IMR-90 (cell line): ENCODE results near the gene PHF19. TPM values are rescaled to one million over a fixed set of nuclear protein-coding genes. Genes with fewer than 3 reads are reported as not detected.

Source experiments
- ATAC-seq: fragments of 200-7000 bp; cut with Tn5 transposase; 2 replicates; pipeline ENCODE4 v1.9.1; 2020; ENCODE audit warnings: low read depth, mild to moderate bottlenecking, moderate library complexity
- BruUV-seq: library from RNA; stranded (reverse); fragments of 400-500 nt; replicated peaks from 2 replicates; lab custom pipeline; 2021; lab: Mats Ljungman, UMichigan
- CTCF ChIA-PET: fragments of 300-600 bp; formaldehyde crosslinking; extraction: SDS; loops from one replicate; lab custom pipeline; 2021; ENCODE audit warnings: antibody characterized with exemption; lab: Yijun Ruan, JAX
- POLR2A ChIA-PET: fragments of 300-600 bp; sonication (Branson Sonifier 250); formaldehyde crosslinking; loops from one replicate; lab custom pipeline; 2022; ENCODE audit warnings: antibody characterized with exemption; ENCODE audit not compliant: unreplicated experiment; lab: Charles Lee
- DNase-seq: peaks from one replicate; pipeline ENCODE4 v3.0.0; 2013
- H2AFZ ChIP-seq: replicated peaks from 2 replicates; pipeline ENCODE3; 2013; ENCODE audit warnings: low read length, mild to moderate bottlenecking; ENCODE audit not compliant: poor library complexity
- H2AK5ac ChIP-seq: 2 replicates; pipeline ENCODE4 v1.6.1; 2013; ENCODE audit warnings: low read depth, low read length, inconsistent platforms
- H2AK9ac ChIP-seq: replicated peaks from 2 replicates; pipeline ENCODE3; 2013; ENCODE audit warnings: mild to moderate bottlenecking, low read depth, low read length, moderate library complexity; ENCODE audit not compliant: poor library complexity
- H2BK120ac ChIP-seq: 2 replicates; pipeline ENCODE4 v1.6.1; 2013; ENCODE audit warnings: low read depth, low read length, inconsistent platforms
- H2BK15ac ChIP-seq: 3 replicates; pipeline ENCODE4 v1.6.1; 2013; ENCODE audit warnings: low read depth, low read length, inconsistent platforms
- H2BK20ac ChIP-seq: 2 replicates; pipeline ENCODE4 v1.6.1; 2013; ENCODE audit warnings: low read depth, mild to moderate bottlenecking, inconsistent platforms, low read length, moderate library complexity
- H2BK5ac ChIP-seq: 2 replicates; pipeline ENCODE4 v1.6.1; 2013; ENCODE audit warnings: mild to moderate bottlenecking, low read depth, low read length, inconsistent platforms; ENCODE audit not compliant: poor library complexity, severe bottlenecking
- H3K14ac ChIP-seq: replicated peaks from 2 replicates; pipeline ENCODE4 v1.6.1; 2013; ENCODE audit warnings: low read depth, low read length, inconsistent platforms
- H3K18ac ChIP-seq: 2 replicates; pipeline ENCODE4 v1.6.1; 2013; ENCODE audit warnings: low read depth, low read length, control low read depth
- H3K23ac ChIP-seq: 2 replicates; pipeline ENCODE4 v1.6.1; 2013; ENCODE audit warnings: low read depth, low read length, inconsistent platforms
- H3K27ac ChIP-seq: 2 replicates; pipeline ENCODE4 v1.5.1; 2013; ENCODE audit warnings: mild to moderate bottlenecking, control low read depth, low read length; ENCODE audit not compliant: insufficient read depth
- H3K27me3 ChIP-seq: 2 replicates; pipeline ENCODE4 v1.6.1; 2013; ENCODE audit warnings: low read length; ENCODE audit not compliant: control insufficient read depth, insufficient read depth
- H3K36me3 ChIP-seq: 2 replicates; pipeline ENCODE4 v1.6.1; 2013; ENCODE audit warnings: low read length, mixed read lengths; ENCODE audit not compliant: control insufficient read depth, insufficient read depth
- H3K4ac ChIP-seq: 2 replicates; pipeline ENCODE4 v1.6.1; 2013; ENCODE audit warnings: low read depth, low read length, inconsistent platforms
- H3K4me1 ChIP-seq: 2 replicates; pipeline ENCODE4 v1.6.1; 2013; ENCODE audit warnings: low read length, mixed read lengths; ENCODE audit not compliant: control insufficient read depth, insufficient read depth
- H3K4me2 ChIP-seq: 2 replicates; pipeline ENCODE4 v1.6.1; 2013; ENCODE audit warnings: low read depth, mild to moderate bottlenecking, control low read depth, low read length, moderate library complexity
- H3K4me3 ChIP-seq: 2 replicates; pipeline ENCODE4 v1.5.1; 2013; ENCODE audit warnings: low read depth, mild to moderate bottlenecking, control low read depth, low read length, moderate library complexity; ENCODE audit not compliant: insufficient read depth
- H3K56ac ChIP-seq: 2 replicates; pipeline ENCODE4 v1.6.1; 2013; ENCODE audit warnings: low read length, inconsistent platforms; ENCODE audit not compliant: insufficient read depth; ENCODE audit errors: extremely low read depth
- H3K79me1 ChIP-seq, 2 experiments: 2 replicates each; pipeline ENCODE4 v1.6.1; 2013; ENCODE audit warnings: low read length in 2 of 2, inconsistent platforms in 1 of 2, low read depth in 1 of 2
- H3K9ac ChIP-seq: 2 replicates; pipeline ENCODE4 v1.6.1; 2013; ENCODE audit warnings: low read depth, low read length, control low read depth
- H3K9me1 ChIP-seq: 2 replicates; pipeline ENCODE4 v1.6.1; 2013; ENCODE audit warnings: low read length, inconsistent platforms; ENCODE audit not compliant: insufficient read depth
- H3K9me3 ChIP-seq: 2 replicates; pipeline ENCODE4 v1.6.1; 2013; ENCODE audit warnings: low read length; ENCODE audit not compliant: control insufficient read depth, insufficient read depth
- H4K20me1 ChIP-seq: 2 replicates; pipeline ENCODE4 v1.6.1; 2013; ENCODE audit warnings: low read length, inconsistent platforms; ENCODE audit not compliant: insufficient read depth
- H4K5ac ChIP-seq: 2 replicates; pipeline ENCODE4 v1.6.1; 2013; ENCODE audit warnings: mild to moderate bottlenecking, low read depth, low read length, control low read depth
- H4K8ac ChIP-seq, 2 experiments: 2 replicates each; pipeline ENCODE4 v1.6.1; 2013; ENCODE audit warnings: low read depth in 2 of 2, low read length in 2 of 2, control low read depth in 1 of 2, inconsistent platforms in 1 of 2
- H4K91ac ChIP-seq: 2 replicates; pipeline ENCODE4 v1.6.1; 2013; ENCODE audit warnings: low read depth, low read length, inconsistent platforms; ENCODE audit not compliant: insufficient read depth
- ELK1 ChIP-seq: fragments of 150-350 bp; IDR thresholded peaks from 2 replicates; pipeline ENCODE4 v1.6.1; 2016; ENCODE audit warnings: low read depth, mild to moderate bottlenecking, low read length, moderate library complexity, borderline replicate concordance
- MXI1 ChIP-seq: IDR thresholded peaks from 2 replicates; pipeline ENCODE4 v1.6.1; 2012; ENCODE audit warnings: low read depth, mild to moderate bottlenecking, low read length, moderate library complexity, borderline replicate concordance
- NFE2L2 ChIP-seq: fragments of 150-350 bp; IDR thresholded peaks from 2 replicates; pipeline ENCODE4 v1.6.1; 2016; ENCODE audit warnings: low read depth, mild to moderate bottlenecking, low read length
- POLR2A ChIP-seq: IDR thresholded peaks from 2 replicates; pipeline ENCODE4 v1.6.1; 2012; ENCODE audit warnings: mild to moderate bottlenecking, low read depth, low read length
- RAD21 ChIP-seq: IDR thresholded peaks from 2 replicates; pipeline ENCODE4 v1.6.1; 2012; ENCODE audit warnings: low read length, improper control_type of control experiment
- WGBS, 2 experiments: methylation state at CpG; one replicate each; pipeline versions ENCODE4 v1.1.5 to v1.1.7; 2013; ENCODE audit warnings: missing lambda C conversion rate in 2 of 2; ENCODE audit not compliant: insufficient read length in 1 of 2; ENCODE audit errors: extremely low coverage in 2 of 2; 5-methylcytosine and 5-hydroxymethylcytosine counted together
- dilution Hi-C: fragments of 300-500 bp; cut with HindIII; formaldehyde crosslinking; loops from one replicate; pipeline ENCODE4 v1.14.3; 2018; ENCODE audit warnings: low sequenced_read_pairs; ENCODE audit not compliant: unreplicated experiment
- in situ Hi-C: fragments of 300-500 bp; cut with MboI; formaldehyde crosslinking; loops from 3 replicates; pipeline ENCODE4 v1.14.3; 2019; ENCODE audit warnings: low sequenced_read_pairs, inconsistent platforms, mixed read lengths
- intact Hi-C: fragments of 100-400 bp; cut with micrococcal nuclease; formaldehyde crosslinking; loops from 2 replicates; pipeline ENCODE4 v1.10.0; 2022
- polyA plus RNA-seq, 3 experiments: library from polyadenylated mRNA; depleted of rRNA; stranded (reverse); fragments of >200 nt; gene quantifications; 2 replicates each; pipeline ENCODE4 v1.2.3, GENCODE V29; 2012; ENCODE audit warnings: low replicate concordance in 1 of 3
- total RNA-seq: library from RNA; depleted of rRNA; stranded (reverse); fragments of >200 nt; gene quantifications from 2 replicates; pipeline ENCODE4 v1.2.3, GENCODE V29; 2012

The PHF19 gene
- total and polyA plus RNA-seq, 2 of the 4 experiments (the other 2 are of a cell fraction): 37.6 to 55.6 TPM

- H3K18ac ChIP-seq: no peak overlapping the region
- no peaks in the 10 kb centered on the region for H3K4me1 ChIP-seq
- no peak overlapping the region for H3K56ac ChIP-seq
- CTCF ChIA-PET: no interaction called here
- H4K91ac ChIP-seq: no peak overlapping the region
- no peaks in the 10 kb centered on the region for H3K9me1 ChIP-seq
- no peaks in the 10 kb centered on the region for H3K9me3 ChIP-seq
- no peak overlapping the region for H4K5ac ChIP-seq
- in situ Hi-C loops: no loop called here
- H3K4ac ChIP-seq: no peak overlapping the region
- H2BK15ac ChIP-seq: no peak overlapping the region
- no peak overlapping the region for H4K8ac ChIP-seq
- no peak for TF ChIP-seq MXI1
- no peak for TF ChIP-seq ELK1
- no peak for TF ChIP-seq POLR2A
- no peak for TF ChIP-seq NFE2L2
- TF ChIP-seq RAD21: no peak
- H2AFZ ChIP-seq: no peak overlapping the region
- no peak overlapping the region for H2BK5ac ChIP-seq
- H2BK120ac ChIP-seq: no peak overlapping the region
- no peak overlapping the region for H3K27ac ChIP-seq
- POLR2A ChIA-PET: no interaction called here
- no CpG with 5 or more reads among the region's 3 CpGs for WGBS, 2 experiments
- no peak overlapping the region for H3K14ac ChIP-seq
- DNase-seq (no peak), ATAC-seq (no peak)
- dilution Hi-C loops: no loop called here
- H4K20me1 ChIP-seq: no peaks in the 10 kb centered on the region
- H2AK9ac ChIP-seq: no peak overlapping the region
- BruUV-seq: no TSS peak
- H2BK20ac ChIP-seq: no peak overlapping the region
- H2AK5ac ChIP-seq: no peak overlapping the region
- no peak overlapping the region for H3K4me3 ChIP-seq
- no peaks in the 10 kb centered on the region for H3K79me1 ChIP-seq
- intact Hi-C loops: no loop called here
- no peaks in the 10 kb centered on the region for H3K36me3 ChIP-seq
- peaks cover 2% of the 10 kb centered on the region; the same call in 1 of the 2 replicates for H3K27me3 ChIP-seq
- H3K4me2 ChIP-seq: no peak overlapping the region
- no peak overlapping the region for H3K23ac ChIP-seq
- H3K9ac ChIP-seq: no peak overlapping the region
Measured at GRCh38 chr9:120898396-120898795, 21.4 kb upstream of the PHF19 start.
